Endothelial cell of hepatic sinusoid (primary cell): Measurements from ENCODE around the gene RIT2.

Experiments used
- in situ Hi-C: cut with HindIII; loops from 2 replicates; pipeline ENCODE4 v1.10.0; 2017; ENCODE audit warnings: low sequenced_read_pairs

RIT2 gene

GRCh38 chr18:42707080-42707479 lies 408.4 kb downstream of the RIT2 start:
- in situ Hi-C loops = no loop called here

DNA sequence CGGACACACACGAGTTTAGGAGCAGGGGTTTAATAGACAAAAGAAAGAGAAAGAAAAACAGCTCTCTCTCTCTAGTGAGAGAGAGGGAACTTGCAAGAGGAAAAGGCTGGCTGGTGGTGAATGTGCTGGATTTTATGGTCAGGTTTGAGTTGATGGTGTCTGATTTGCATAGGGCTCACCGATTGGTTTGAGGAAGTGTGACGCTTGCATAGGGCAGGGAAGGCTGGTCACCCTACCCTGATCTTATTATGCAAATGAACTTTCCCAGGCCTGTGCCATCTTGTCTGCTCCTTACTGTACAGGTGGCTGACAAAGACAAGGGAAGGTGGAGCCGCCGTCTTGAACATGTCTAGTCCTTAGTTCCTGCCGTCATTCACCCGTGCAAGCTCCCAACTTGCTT lies 408.9 kb downstream of the RIT2 start:
- in situ Hi-C loops = no loop called here

DNA sequence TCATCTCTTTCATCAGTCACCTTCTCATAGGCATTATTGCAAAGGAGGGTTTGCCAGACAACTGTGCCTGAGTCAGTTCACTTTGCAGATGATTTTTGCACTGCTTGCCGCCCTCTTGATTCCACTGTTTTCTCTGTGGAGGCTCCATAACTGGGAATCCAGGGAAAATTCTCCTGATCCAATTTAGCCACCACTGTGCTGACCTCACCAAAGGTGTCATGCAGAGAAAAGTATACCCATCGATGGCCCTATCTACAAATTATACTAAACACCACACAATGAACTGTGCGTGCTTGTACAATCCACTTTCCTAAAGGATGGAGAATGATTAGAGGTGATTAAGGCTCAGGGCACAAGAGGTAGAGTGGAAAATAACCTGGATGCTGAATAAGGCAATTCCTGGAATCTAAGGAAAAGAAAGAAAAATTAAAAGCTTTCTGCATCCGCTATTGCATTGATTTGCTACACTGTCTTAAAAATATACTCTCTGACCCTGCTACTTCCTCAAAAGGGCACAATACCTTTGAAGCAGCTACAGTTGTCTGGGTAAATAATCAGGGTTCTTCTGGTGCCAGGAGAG lies 409.4 kb downstream of the RIT2 start:
- in situ Hi-C loops = no loop called here
